Hepatocyte (in vitro differentiated cells): Measurements from ENCODE around the gene SLC15A5. TPM values are rescaled to one million over a fixed set of nuclear protein-coding genes. Genes with fewer than 3 reads are reported as not detected.

ENCODE experiments used
- DNase-seq: peaks from one replicate; pipeline ENCODE4 v3.0.0-alpha.2; 2016; ENCODE audit warnings: low spot score
- H2AFZ ChIP-seq: fragments of 200-600 bp; sonication (generic); 2 replicates; pipeline ENCODE4 v1.6.0; 2016; ENCODE audit warnings: antibody characterized with exemption, mild to moderate bottlenecking
- H3K27ac ChIP-seq: fragments of 200-600 bp; sonication (generic); 2 replicates; pipeline ENCODE4 v1.5.1; 2016; ENCODE audit warnings: mild to moderate bottlenecking
- H3K27me3 ChIP-seq: fragments of 200-600 bp; sonication (generic); 2 replicates; pipeline ENCODE4 v1.6.1; 2016
- H3K36me3 ChIP-seq: fragments of 200-600 bp; sonication (generic); replicated peaks from 2 replicates; pipeline ENCODE4 v1.5.1; 2016; ENCODE audit warnings: low read depth; ENCODE audit not compliant: insufficient read depth
- H3K4me1 ChIP-seq: fragments of 200-600 bp; sonication (generic); 2 replicates; pipeline ENCODE4 v1.5.1; 2016; ENCODE audit warnings: mild to moderate bottlenecking, moderate library complexity; ENCODE audit not compliant: insufficient read depth
- H3K4me2 ChIP-seq: fragments of 200-600 bp; sonication (generic); 2 replicates; pipeline ENCODE4 v1.6.0; 2016
- H3K4me3 ChIP-seq: fragments of 200-600 bp; sonication (generic); 2 replicates; pipeline ENCODE4 v1.5.1; 2016; ENCODE audit warnings: mild to moderate bottlenecking
- H3K79me2 ChIP-seq: fragments of 200-600 bp; sonication (generic); 2 replicates; pipeline ENCODE4 v1.6.0; 2017; ENCODE audit warnings: mild to moderate bottlenecking
- H3K9me2 ChIP-seq: fragments of 200-600 bp; sonication (generic); replicated peaks from 2 replicates; pipeline ENCODE4 v1.6.0; 2017; ENCODE audit warnings: mild to moderate bottlenecking; ENCODE audit not compliant: insufficient read depth
- H3K9me3 ChIP-seq: fragments of 200-600 bp; sonication (generic); 2 replicates; pipeline ENCODE4 v1.5.1; 2016; ENCODE audit warnings: low read depth, mild to moderate bottlenecking
- H4K20me1 ChIP-seq: fragments of 200-600 bp; sonication (generic); 2 replicates; pipeline ENCODE4 v1.6.0; 2016; ENCODE audit warnings: mild to moderate bottlenecking; ENCODE audit not compliant: insufficient read depth, poor library complexity, severe bottlenecking
- EZH2 ChIP-seq: fragments of 200-600 bp; sonication (generic); IDR thresholded peaks from 2 replicates; pipeline ENCODE4 v1.6.1; 2016; ENCODE audit warnings: antibody characterized with exemption, mild to moderate bottlenecking, borderline replicate concordance
- EZH2phosphoT487 ChIP-seq: fragments of 200-600 bp; sonication (generic); IDR thresholded peaks from one replicate; pipeline ENCODE4 v1.6.1; 2018; ENCODE audit warnings: antibody characterized with exemption, mild to moderate bottlenecking, low read depth, moderate library complexity; ENCODE audit not compliant: unreplicated experiment, severe bottlenecking
- WGBS: methylation state at CpG from one replicate; pipeline ENCODE4 v1.1.6; 2016; ENCODE audit warnings: low lambda C conversion rate; ENCODE audit errors: missing lambda C conversion rate; 5-methylcytosine and 5-hydroxymethylcytosine counted together
- polyA plus RNA-seq: library from polyadenylated mRNA; unstranded; fragments of >200 nt; fragmentation: Nextera tagmentation; extraction: Ambion mirVana; gene quantifications from 2 replicates; pipeline ENCODE4 v1.2.1, GENCODE V29; 2016
- total RNA-seq: library from RNA; depleted of rRNA; stranded (reverse); fragments of >200 nt; gene quantifications from 2 replicates; pipeline ENCODE4 v1.2.3, GENCODE V29; 2014
- TF ChIP-seq, protein P1 (sequence below): fragments of 200-600 bp; sonication (generic); IDR thresholded peaks from 2 replicates; pipeline ENCODE4 v1.5.1; 2016; ENCODE audit warnings: antibody characterized with exemption, mild to moderate bottlenecking; ENCODE audit not compliant: poor library complexity

The SLC15A5 gene
- total and polyA plus RNA-seq, 2 experiments from 2014 or later: 0.10 TPM; not detected in 1

DNA sequence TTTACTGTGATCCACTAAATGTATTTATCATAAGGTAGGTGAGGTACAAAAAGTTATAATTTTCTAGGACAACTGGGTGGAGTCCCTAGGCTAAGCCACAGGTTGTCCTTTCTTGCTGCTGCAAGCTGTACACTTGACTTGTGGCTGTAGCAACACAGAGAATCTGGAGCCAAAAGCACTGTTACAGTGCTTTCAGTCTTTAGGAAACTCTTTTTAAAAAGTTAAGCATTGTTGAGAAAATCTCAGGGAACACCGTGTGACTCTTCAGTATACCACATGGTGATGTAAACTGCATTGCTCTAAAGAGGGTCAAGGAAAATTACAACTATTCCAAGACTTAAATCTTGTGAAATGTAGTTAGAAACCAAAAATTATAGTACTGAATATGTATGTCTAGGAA lies 11.4 kb downstream of the SLC15A5 start:
- DNase-seq: no peak
- Histone ChIP-seq H4K20me1 (no peaks in the 10 kb centered on the region), H3K4me1 (no peaks in the 10 kb centered on the region), H3K27ac (no peak overlapping the region), H3K36me3 (no peaks in the 10 kb centered on the region), H3K4me2 (no peak overlapping the region), H2AFZ (no peak overlapping the region), H3K79me2 (no peaks in the 10 kb centered on the region), H3K4me3 (no peak overlapping the region), H3K9me2 (no peaks in the 10 kb centered on the region), H3K9me3 (no peaks in the 10 kb centered on the region), H3K27me3 (no peaks in the 10 kb centered on the region)
- WGBS: 61% methylated on average over 1 of the region's 1 CpG
- TF ChIP-seq EZH2 (no peak), EZH2phosphoT487 (no peak)
- TF ChIP-seq, protein P1, sequence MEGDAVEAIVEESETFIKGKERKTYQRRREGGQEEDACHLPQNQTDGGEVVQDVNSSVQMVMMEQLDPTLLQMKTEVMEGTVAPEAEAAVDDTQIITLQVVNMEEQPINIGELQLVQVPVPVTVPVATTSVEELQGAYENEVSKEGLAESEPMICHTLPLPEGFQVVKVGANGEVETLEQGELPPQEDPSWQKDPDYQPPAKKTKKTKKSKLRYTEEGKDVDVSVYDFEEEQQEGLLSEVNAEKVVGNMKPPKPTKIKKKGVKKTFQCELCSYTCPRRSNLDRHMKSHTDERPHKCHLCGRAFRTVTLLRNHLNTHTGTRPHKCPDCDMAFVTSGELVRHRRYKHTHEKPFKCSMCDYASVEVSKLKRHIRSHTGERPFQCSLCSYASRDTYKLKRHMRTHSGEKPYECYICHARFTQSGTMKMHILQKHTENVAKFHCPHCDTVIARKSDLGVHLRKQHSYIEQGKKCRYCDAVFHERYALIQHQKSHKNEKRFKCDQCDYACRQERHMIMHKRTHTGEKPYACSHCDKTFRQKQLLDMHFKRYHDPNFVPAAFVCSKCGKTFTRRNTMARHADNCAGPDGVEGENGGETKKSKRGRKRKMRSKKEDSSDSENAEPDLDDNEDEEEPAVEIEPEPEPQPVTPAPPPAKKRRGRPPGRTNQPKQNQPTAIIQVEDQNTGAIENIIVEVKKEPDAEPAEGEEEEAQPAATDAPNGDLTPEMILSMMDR: no peak

DNA sequence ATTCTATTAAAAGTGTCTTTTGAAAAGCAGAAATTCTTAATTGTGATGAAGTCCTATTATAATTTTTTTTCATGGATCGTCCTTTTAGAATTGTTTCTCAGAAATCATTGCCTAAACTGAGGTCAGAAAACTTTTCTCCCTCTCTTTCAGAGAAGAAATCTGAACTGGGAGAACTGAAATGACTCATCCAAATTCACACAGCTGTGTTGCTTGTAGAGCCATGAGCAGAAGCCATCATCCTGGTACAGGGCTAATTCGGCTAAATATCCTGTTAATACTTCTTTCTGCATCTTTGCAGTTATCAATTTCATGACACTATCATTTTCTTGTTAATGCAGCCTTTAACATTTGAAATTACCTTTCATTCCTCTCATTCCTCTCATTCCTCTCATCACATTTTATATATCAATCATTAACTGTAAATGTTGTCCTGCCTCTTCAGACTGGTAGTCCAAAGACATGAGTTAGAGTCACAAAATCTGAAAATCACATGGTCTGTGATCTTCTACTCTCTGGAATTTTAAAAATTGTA lies 15.5 kb downstream of the SLC15A5 start:
- no peak for DNase-seq
- WGBS: 88% methylated on average over 2 of the region's 2 CpGs
- Histone ChIP-seq H4K20me1 (no peaks in the 10 kb centered on the region), H3K4me1 (no peaks in the 10 kb centered on the region), H3K4me3 (no peak overlapping the region), H3K27me3 (no peaks in the 10 kb centered on the region), H3K36me3 (no peaks in the 10 kb centered on the region), H3K9me3 (no peaks in the 10 kb centered on the region), H3K9me2 (no peaks in the 10 kb centered on the region), H3K79me2 (no peaks in the 10 kb centered on the region), H3K27ac (no peak overlapping the region), H3K4me2 (no peak overlapping the region), H2AFZ (no peak overlapping the region)
- TF ChIP-seq, protein P1: no peak
- TF ChIP-seq EZH2phosphoT487 (no peak), EZH2 (no peak)

DNA sequence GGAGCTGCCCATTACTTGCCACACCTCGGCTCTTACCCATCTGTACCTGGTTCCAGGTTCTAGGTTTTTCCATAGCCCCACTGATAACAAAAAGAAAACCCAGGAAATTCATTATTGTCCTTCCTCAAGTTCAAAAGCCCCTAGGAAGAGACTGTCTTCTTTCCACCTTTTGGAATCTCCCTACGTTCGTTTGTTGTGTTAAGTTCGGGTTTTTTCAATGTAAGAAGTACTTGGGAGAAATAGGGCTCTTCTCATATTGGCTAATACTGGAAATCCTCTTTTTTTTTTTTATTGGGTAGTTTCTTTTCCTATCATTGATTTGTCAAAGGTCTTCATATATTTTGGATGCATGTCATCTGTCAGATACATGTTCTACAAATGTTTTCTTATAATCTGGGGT lies 17.3 kb downstream of the SLC15A5 start:
- H3K79me2 ChIP-seq: no peaks in the 10 kb centered on the region
- H3K4me1 ChIP-seq: no peaks in the 10 kb centered on the region
- no peak for DNase-seq
- no peaks in the 10 kb centered on the region for H3K27me3 ChIP-seq
- no peak overlapping the region for H3K4me2 ChIP-seq
- WGBS: 94% methylated on average over 4 of the region's 4 CpGs
- TF ChIP-seq, protein P1: no peak
- TF ChIP-seq EZH2: no peak
- TF ChIP-seq EZH2phosphoT487: no peak
- no peaks in the 10 kb centered on the region for H4K20me1 ChIP-seq
- no peaks in the 10 kb centered on the region for H3K9me3 ChIP-seq
- H3K9me2 ChIP-seq: no peaks in the 10 kb centered on the region
- no peak overlapping the region for H3K4me3 ChIP-seq
- no peak overlapping the region for H3K27ac ChIP-seq
- no peak overlapping the region for H2AFZ ChIP-seq
- no peaks in the 10 kb centered on the region for H3K36me3 ChIP-seq

DNA sequence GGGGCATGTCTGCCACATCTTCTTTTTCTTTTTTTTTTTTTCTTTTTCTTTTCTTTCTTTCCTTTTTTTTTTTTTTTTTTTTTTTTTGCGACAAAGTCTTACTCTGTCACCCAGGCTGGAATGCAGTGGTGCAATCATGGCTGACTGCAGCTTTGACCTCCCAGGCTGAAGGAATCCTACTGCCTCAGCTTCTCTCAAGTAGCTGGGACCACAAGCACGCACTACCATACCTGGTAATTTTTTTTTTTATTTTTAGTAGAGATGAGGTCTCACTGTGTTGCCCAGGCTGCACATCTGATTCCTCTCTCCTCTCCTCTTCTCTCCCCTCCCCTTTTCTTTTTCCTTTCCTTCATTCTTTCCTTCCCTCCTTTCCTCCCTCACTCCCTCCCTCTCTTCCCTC lies 18.5 kb downstream of the SLC15A5 start:
- Histone ChIP-seq H3K36me3 (no peaks in the 10 kb centered on the region), H4K20me1 (no peaks in the 10 kb centered on the region), H3K4me3 (no peak overlapping the region), H3K9me3 (no peaks in the 10 kb centered on the region), H3K27ac (no peak overlapping the region), H3K9me2 (no peaks in the 10 kb centered on the region), H3K27me3 (no peaks in the 10 kb centered on the region), H2AFZ (no peak overlapping the region), H3K4me2 (no peak overlapping the region), H3K79me2 (no peaks in the 10 kb centered on the region), H3K4me1 (no peaks in the 10 kb centered on the region)
- TF ChIP-seq, protein P1: no peak
- TF ChIP-seq EZH2 (no peak), EZH2phosphoT487 (no peak)
- DNase-seq: no peak
- 81% methylated on average over 1 of the region's 2 CpGs for WGBS
